Thyroid gland (tissue), 4 donors: ENCODE measurements around the gene GRHL1. TPM values are rescaled to one million over a fixed set of nuclear protein-coding genes. Genes with fewer than 3 reads are reported as not detected.

Source experiments
- DNase-seq, 2 donors: peaks; one replicate each; pipeline ENCODE4 v3.0.0-alpha.2; 2019
- H3K27ac ChIP-seq, 3 donors: fragments of 200-600 bp; sonication (generic); 1 replicate in 2 of 3; 2 replicates in 1 of 3; pipeline ENCODE4 v1.5.1; 2016 to 2019; ENCODE audit warnings: mild to moderate bottlenecking in 1 of 3, moderate library complexity in 1 of 3
- H3K27me3 ChIP-seq: fragments of 200-600 bp; sonication (generic); one replicate; pipeline ENCODE4 v1.5.1; 2019
- H3K36me3 ChIP-seq, 2 donors: fragments of 200-600 bp; sonication (generic); one replicate each; pipeline ENCODE4 v1.5.1; 2016 to 2019
- H3K4me1 ChIP-seq, 2 donors: fragments of 200-600 bp; sonication (generic); one replicate each; pipeline ENCODE4 v1.5.1; 2017 to 2019
- H3K4me3 ChIP-seq, 3 donors: fragments of 200-600 bp; sonication (generic); replicated peaks in 1 of 3; 1 replicate in 2 of 3; 2 replicates in 1 of 3; pipeline ENCODE4 v1.5.1; 2016; ENCODE audit warnings: mild to moderate bottlenecking in 1 of 3
- H3K9me3 ChIP-seq: fragments of 200-600 bp; sonication (generic); one replicate; pipeline ENCODE4 v1.5.1; 2017
- CTCF ChIP-seq, 6 experiments: fragments of 200-600 bp in 3 of 6; fragments of 450-650 bp in 3 of 6; sonication (generic) in 3 of 6; IDR thresholded peaks; one replicate each; pipeline ENCODE4 v1.5.1; 2016 to 2019; ENCODE audit warnings: antibody characterized with exemption in 6 of 6, mild to moderate bottlenecking in 2 of 6, inconsistent platforms in 1 of 6, moderate library complexity in 1 of 6
- POLR2A ChIP-seq, 2 donors: fragments of 450-650 bp; IDR thresholded peaks; one replicate each; pipeline ENCODE4 v1.6.1; 2017; ENCODE audit warnings: antibody characterized with exemption in 2 of 2, mild to moderate bottlenecking in 2 of 2, moderate library complexity in 1 of 2
- WGBS, 2 donors: methylation state at CpG; one replicate each; pipeline ENCODE4 v1.1.5; 2017; 5-methylcytosine and 5-hydroxymethylcytosine counted together
- intact Hi-C: fragments of 100-400 bp; cut with DNase I; formaldehyde crosslinking; loops from one replicate; pipeline ENCODE4 v1.15.1; 2023
- total RNA-seq, 4 donors: library from RNA; depleted of rRNA; stranded (reverse); fragments of >200 nt; gene quantifications; one replicate each; pipeline ENCODE4 v1.2.3, GENCODE V29; 2016

GRHL1 gene
- total RNA-seq, 4 donors from 2014 or later = 6.2 to 12.1 (median 8.2) TPM

GRCh38 chr2:10043906-10044601 lies 92.6 kb downstream of the GRHL1 start:
- intact Hi-C loops = no loop called here
- Histone ChIP-seq H3K36me3 (peaks cover 9 to 16% of the 10 kb centered on the region in 2 donors), H3K9me3 (no peaks in the 10 kb centered on the region), H3K4me3 (peak overlapping the region; percentile 9 to 69 (median 44)), H3K4me1 (peaks cover 16 to 49% of the 10 kb centered on the region in 2 donors), H3K27me3 (no peaks in the 10 kb centered on the region), H3K27ac (peak overlapping the region; percentile 92 to 99 (median 95))
- peak in 1 of 2 donors; percentile 1 for TF ChIP-seq POLR2A (IDR thresholded peaks at IDR 0.05)
- TF ChIP-seq CTCF (IDR thresholded peaks at IDR 0.05) = no peak
- 27 to 59% methylated on average over 7 to 11 of the region's 90 CpGs for WGBS, 2 donors
- DNase-seq = peak; percentile 94 to 97

GRCh38 chr2:10045561-10046355 lies 94.3 kb downstream of the GRHL1 start:
- 86 to 92% methylated on average over 20 of the region's 20 CpGs for WGBS, 2 donors
- TF ChIP-seq POLR2A (IDR thresholded peaks at IDR 0.05) = no peak
- TF ChIP-seq CTCF (IDR thresholded peaks at IDR 0.05) = no peak
- peak overlapping the region in 2 of 3 donors; percentile 95 to 99 for H3K27ac ChIP-seq
- peak in 1 of 2 donors; percentile 14 for DNase-seq
- no peaks in the 10 kb centered on the region for H3K27me3 ChIP-seq
- intact Hi-C loops = loop anchor here (5.0 kb wide), 2 partner anchors 58 to 233 kb away; no protein-coding TSS in a partner anchor
- H3K36me3 ChIP-seq = peaks cover 16 to 25% of the 10 kb centered on the region in 2 donors
- no peak overlapping the region for H3K4me3 ChIP-seq
- H3K9me3 ChIP-seq = no peaks in the 10 kb centered on the region
- peaks cover 16 to 49% of the 10 kb centered on the region in 2 donors for H3K4me1 ChIP-seq

- Histone ChIP-seq H3K4me1 (peaks cover 13 to 38% of the 10 kb centered on the region in 2 donors), H3K36me3 (peaks cover 16 to 25% of the 10 kb centered on the region in 2 donors), H3K4me3 (no peak overlapping the region), H3K27me3 (no peaks in the 10 kb centered on the region), H3K9me3 (no peaks in the 10 kb centered on the region), H3K27ac (peak overlapping the region in 1 of 3 donors; percentile 5)
- DNase-seq = no peak
- intact Hi-C loops = loop anchor here (5.0 kb wide), 2 partner anchors 60 to 235 kb away; no protein-coding TSS in a partner anchor
- WGBS, 2 donors = 66 to 82% methylated on average over 7 of the region's 7 CpGs
- TF ChIP-seq POLR2A (IDR thresholded peaks at IDR 0.05) (no peak), CTCF (IDR thresholded peaks at IDR 0.05) (no peak)
Measured at GRCh38 chr2:10046931-10047330, 95.4 kb downstream of the GRHL1 start.

GRCh38 chr2:10047616-10048500 lies 96.4 kb downstream of the GRHL1 start:
- no peak for DNase-seq
- Histone ChIP-seq H3K4me3 (no peak overlapping the region), H3K4me1 (peaks cover 7 to 33% of the 10 kb centered on the region in 2 donors), H3K27me3 (no peaks in the 10 kb centered on the region), H3K9me3 (no peaks in the 10 kb centered on the region), H3K27ac (peak overlapping the region in 1 of 3 donors; percentile 24), H3K36me3 (peaks cover 23 to 32% of the 10 kb centered on the region in 2 donors)
- WGBS, 2 donors = 86 to 88% methylated on average over 8 to 11 of the region's 15 CpGs
- TF ChIP-seq POLR2A (IDR thresholded peaks at IDR 0.05) = no peak
- no peak for TF ChIP-seq CTCF (IDR thresholded peaks at IDR 0.05)
- intact Hi-C loops = loop anchor here (5.0 kb wide), 2 partner anchors 61 to 236 kb away; no protein-coding TSS in a partner anchor
